ENCODE results near the gene GABBR2. TPM values are rescaled to one million over a fixed set of nuclear protein-coding genes. Genes with fewer than 3 reads are reported as not detected.

GABBR2 gene
- total RNA-seq, 1 experiment from 2014 or later, result 0.33 TPM

- TF ChIP-seq, protein P1, sequence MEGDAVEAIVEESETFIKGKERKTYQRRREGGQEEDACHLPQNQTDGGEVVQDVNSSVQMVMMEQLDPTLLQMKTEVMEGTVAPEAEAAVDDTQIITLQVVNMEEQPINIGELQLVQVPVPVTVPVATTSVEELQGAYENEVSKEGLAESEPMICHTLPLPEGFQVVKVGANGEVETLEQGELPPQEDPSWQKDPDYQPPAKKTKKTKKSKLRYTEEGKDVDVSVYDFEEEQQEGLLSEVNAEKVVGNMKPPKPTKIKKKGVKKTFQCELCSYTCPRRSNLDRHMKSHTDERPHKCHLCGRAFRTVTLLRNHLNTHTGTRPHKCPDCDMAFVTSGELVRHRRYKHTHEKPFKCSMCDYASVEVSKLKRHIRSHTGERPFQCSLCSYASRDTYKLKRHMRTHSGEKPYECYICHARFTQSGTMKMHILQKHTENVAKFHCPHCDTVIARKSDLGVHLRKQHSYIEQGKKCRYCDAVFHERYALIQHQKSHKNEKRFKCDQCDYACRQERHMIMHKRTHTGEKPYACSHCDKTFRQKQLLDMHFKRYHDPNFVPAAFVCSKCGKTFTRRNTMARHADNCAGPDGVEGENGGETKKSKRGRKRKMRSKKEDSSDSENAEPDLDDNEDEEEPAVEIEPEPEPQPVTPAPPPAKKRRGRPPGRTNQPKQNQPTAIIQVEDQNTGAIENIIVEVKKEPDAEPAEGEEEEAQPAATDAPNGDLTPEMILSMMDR (IDR thresholded peaks at IDR 0.05; ENCODE audit: unreplicated experiment), result no peak
- Mint-ChIP-seq H3K9me3 (ENCODE audit: low read depth, unreplicated experiment) (no peaks in the 10 kb centered on the region), H3K4me1 (ENCODE audit: low read depth, unreplicated experiment) (no peaks in the 10 kb centered on the region), H3K27me3 (ENCODE audit: unreplicated experiment) (peaks cover 47% of the 10 kb centered on the region), H3K27ac (ENCODE audit: unreplicated experiment) (no peak overlapping the region), H3K36me3 (ENCODE audit: insufficient read depth, unreplicated experiment) (no peaks in the 10 kb centered on the region), H3K4me3 (ENCODE audit: low read depth, unreplicated experiment) (no peak overlapping the region)
- DNase-seq, result no peak
- BruUV-seq (replicated peaks), result no TSS peak
- intact Hi-C loops (cut with micrococcal nuclease; ENCODE audit: unreplicated experiment), result no loop called here
- CTCF ChIA-PET, result no interaction called here
Observed at GRCh38 chr9:98602839-98603500, 105.8 kb downstream of the GABBR2 start.

DNA sequence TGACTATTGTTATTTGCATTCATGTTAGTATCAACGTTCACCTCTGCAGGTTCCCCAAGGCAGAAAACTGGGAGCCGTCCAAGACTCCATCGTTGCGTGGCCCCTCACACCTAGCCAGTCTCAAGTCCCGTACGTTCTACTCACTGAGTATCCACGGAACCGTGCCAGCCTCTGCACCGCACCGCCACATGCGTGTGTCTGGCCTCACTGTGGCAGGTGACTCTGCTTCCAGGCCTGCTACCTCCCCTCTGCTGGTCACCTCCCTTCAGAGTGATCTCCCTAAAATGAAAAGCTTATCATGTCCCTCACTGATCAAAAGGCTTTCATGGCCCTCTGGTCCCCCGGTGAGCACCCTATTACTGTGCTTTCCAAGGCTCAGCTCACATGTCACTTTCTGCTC lies 108.1 kb downstream of the GABBR2 start:
- no peak overlapping the region for H3K27ac Mint-ChIP-seq (ENCODE audit: unreplicated experiment)
- CTCF ChIA-PET, result no interaction called here
- H3K9me3 Mint-ChIP-seq (ENCODE audit: low read depth, unreplicated experiment), result no peaks in the 10 kb centered on the region
- peaks cover 43% of the 10 kb centered on the region for H3K27me3 Mint-ChIP-seq (ENCODE audit: unreplicated experiment)
- no peak overlapping the region for H3K4me3 Mint-ChIP-seq (ENCODE audit: low read depth, unreplicated experiment)
- DNase-seq, result no peak
- TF ChIP-seq, protein P1 (IDR thresholded peaks at IDR 0.05; ENCODE audit: unreplicated experiment), result no peak
- no peaks in the 10 kb centered on the region for H3K4me1 Mint-ChIP-seq (ENCODE audit: low read depth, unreplicated experiment)
- intact Hi-C loops (cut with micrococcal nuclease; ENCODE audit: unreplicated experiment), result no loop called here
- no peaks in the 10 kb centered on the region for H3K36me3 Mint-ChIP-seq (ENCODE audit: insufficient read depth, unreplicated experiment)
- BruUV-seq (replicated peaks), result no TSS peak

DNA sequence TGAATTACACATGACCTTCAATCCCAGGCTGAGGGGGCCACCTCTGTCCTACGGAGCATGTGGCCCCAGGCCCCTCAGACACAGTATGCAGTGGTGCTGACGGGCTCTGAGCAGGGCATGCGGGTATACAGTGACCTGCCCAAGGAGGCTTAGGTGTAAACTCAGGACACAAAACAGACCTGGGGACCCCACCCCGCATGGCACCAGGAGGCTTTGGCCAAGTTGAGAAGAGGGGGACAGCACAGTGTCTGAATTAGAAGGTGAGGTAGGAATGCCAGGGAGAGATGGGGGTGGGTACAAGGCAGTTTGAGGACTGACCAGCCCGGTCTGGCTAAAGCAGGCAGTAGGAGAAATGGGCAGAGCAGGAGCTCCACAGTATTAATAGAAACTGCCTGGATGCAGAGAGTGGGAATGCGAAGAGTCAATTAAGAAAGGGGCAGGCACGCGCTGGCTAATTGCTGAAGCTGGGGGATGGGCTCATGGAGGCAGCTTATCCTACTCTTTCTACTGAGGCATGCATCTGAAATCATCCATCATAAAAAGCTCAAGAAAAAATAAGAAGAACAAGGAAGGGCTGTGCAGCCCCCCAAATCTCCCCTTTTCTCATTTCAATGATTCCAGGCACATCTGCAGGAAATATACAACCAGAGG lies 109.0 kb downstream of the GABBR2 start:
- CTCF ChIA-PET, result no interaction called here
- H3K27me3 Mint-ChIP-seq (ENCODE audit: unreplicated experiment), result peaks cover 50% of the 10 kb centered on the region
- no TSS peak for BruUV-seq (replicated peaks)
- H3K36me3 Mint-ChIP-seq (ENCODE audit: insufficient read depth, unreplicated experiment), result no peaks in the 10 kb centered on the region
- no peaks in the 10 kb centered on the region for H3K9me3 Mint-ChIP-seq (ENCODE audit: low read depth, unreplicated experiment)
- H3K4me3 Mint-ChIP-seq (ENCODE audit: low read depth, unreplicated experiment), result no peak overlapping the region
- no peaks in the 10 kb centered on the region for H3K4me1 Mint-ChIP-seq (ENCODE audit: low read depth, unreplicated experiment)
- TF ChIP-seq, protein P1 (IDR thresholded peaks at IDR 0.05; ENCODE audit: unreplicated experiment), result no peak
- no peak for DNase-seq
- H3K27ac Mint-ChIP-seq (ENCODE audit: unreplicated experiment), result no peak overlapping the region
- intact Hi-C loops (cut with micrococcal nuclease; ENCODE audit: unreplicated experiment), result no loop called here

DNA sequence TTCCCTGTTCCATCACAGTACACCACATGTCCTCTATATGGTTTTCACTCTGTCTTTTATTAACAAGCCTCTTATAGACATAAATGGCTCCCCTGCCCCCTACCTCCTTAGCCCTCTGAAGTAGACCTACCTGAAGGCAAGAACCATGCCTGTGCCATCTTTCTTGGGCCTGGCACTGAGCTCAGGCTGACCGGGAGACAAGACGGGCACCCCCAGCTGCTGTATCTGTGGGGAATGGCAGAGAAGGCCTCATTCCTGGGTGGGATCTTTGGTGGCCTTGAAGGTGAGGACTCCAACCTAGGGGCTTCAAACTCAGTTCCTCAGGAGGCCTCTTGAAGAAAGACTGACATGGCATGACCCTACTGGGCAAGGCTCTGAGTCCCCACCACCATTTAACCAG lies 109.9 kb downstream of the GABBR2 start:
- Mint-ChIP-seq H3K4me3 (ENCODE audit: low read depth, unreplicated experiment) (no peak overlapping the region), H3K36me3 (ENCODE audit: insufficient read depth, unreplicated experiment) (no peaks in the 10 kb centered on the region), H3K27me3 (ENCODE audit: unreplicated experiment) (peaks cover 50% of the 10 kb centered on the region), H3K27ac (ENCODE audit: unreplicated experiment) (no peak overlapping the region), H3K9me3 (ENCODE audit: low read depth, unreplicated experiment) (no peaks in the 10 kb centered on the region), H3K4me1 (ENCODE audit: low read depth, unreplicated experiment) (no peaks in the 10 kb centered on the region)
- CTCF ChIA-PET, result no interaction called here
- intact Hi-C loops (cut with micrococcal nuclease; ENCODE audit: unreplicated experiment), result no loop called here
- no peak for DNase-seq
- TF ChIP-seq, protein P1 (IDR thresholded peaks at IDR 0.05; ENCODE audit: unreplicated experiment), result no peak
- no TSS peak for BruUV-seq (replicated peaks)
